ENCODE results near the gene ITPR2.
"Not testable (repeated sequence)": the region's sequence is repeated elsewhere in the genome, so short reads cannot be mapped to it uniquely, and the experiment has no call there.

Gene ITPR2

DNA sequence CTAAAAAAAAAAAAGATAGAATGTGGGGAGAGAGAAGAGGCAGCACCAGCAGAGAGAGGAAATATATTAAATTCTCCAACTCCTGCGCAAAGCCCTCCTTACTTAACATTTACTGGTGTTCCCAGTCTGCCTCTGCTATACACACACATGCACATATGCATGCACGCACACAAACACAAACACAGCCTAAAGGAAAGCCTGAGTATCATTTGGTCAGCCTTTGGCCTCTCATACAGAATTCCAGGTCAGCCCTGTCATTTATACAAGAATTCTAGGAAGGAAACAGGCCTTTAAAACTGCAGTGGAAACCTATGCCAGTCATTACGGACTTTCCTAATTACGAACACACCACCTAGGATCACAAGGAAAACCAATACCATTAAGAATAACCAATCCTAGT lies 269.4 kb downstream of the ITPR2 start:
- no peak for DNase-seq (ENCODE audit: low spot score)

DNA sequence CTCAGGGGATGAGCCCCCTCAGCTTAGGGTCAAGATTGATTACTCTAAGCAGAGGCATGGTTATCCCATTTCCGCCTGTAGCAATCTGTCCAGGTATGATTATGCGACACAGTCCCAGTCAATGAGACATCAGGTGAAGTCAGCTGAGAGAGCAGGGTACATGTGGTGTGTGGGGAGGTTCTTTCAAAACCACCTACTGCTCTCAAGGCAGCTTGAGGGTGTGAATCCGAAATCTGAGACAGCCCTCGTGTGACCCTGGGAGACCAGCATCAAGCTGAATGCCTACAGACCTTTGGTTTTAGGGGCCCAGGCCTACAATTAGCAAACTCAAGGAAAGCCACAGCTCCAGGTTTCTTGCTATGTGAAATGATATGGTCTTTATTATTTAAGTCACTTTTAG lies 275.7 kb downstream of the ITPR2 start:
- DNase-seq (ENCODE audit: low spot score): no peak

DNA sequence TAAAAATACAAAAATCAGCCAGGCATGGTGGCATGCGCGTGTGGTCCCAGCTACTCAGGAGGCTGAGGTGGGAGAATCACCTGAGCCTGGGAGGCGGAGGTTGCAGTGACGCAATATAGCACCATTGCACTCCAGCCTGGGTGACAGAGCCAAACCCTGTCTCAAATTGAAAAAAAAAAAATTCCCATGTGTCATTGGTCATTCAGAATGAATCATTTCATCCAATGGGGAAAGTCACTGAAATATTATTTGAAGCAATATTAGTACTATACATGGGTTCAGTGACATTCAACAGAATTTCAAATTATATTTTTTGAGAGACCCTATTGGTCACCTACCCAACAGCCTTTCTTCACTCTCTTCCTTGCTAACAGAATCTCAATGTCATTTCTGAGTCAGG lies 276.1 kb downstream of the ITPR2 start:
- DNase-seq (ENCODE audit: low spot score): no peak

DNA sequence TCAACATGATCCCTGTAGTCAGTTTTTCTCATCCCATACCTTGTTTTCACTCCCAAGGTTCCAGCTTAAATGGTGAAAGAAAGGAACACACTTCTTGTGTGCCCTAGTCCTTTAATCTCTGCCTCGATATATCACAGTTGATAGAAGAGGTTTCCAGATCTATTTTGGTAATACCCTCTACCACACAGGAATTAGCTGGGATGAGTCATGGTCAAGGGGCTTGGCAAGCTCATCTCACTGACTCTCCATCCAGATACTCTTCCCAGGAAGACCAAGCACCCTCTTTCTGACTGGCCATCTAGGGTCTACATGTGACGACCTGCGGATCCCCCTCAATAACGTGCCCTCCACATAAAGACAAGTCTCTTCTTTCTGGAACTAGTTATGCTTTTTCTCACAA lies 277.9 kb downstream of the ITPR2 start:
- no peak for DNase-seq (ENCODE audit: low spot score)

DNA sequence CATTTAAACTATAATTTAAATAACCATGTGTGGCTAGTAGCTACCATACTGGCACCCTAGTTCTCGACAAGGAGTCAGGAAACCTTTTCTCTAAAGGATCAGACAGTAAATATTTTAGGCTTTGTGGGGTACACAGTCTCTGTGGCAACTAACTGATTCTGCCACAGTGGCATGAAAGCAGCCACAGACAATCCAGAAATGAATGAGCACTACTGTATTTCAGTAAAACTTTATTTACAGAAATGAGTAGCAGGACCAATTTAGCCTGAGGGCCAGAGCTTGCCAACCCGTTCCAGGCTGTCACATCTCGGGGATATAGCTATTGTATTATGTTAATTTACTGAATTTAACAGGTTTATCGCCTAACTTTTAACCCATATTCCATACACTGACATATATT lies 278.7 kb downstream of the ITPR2 start:
- DNase-seq (ENCODE audit: low spot score): no peak

DNA sequence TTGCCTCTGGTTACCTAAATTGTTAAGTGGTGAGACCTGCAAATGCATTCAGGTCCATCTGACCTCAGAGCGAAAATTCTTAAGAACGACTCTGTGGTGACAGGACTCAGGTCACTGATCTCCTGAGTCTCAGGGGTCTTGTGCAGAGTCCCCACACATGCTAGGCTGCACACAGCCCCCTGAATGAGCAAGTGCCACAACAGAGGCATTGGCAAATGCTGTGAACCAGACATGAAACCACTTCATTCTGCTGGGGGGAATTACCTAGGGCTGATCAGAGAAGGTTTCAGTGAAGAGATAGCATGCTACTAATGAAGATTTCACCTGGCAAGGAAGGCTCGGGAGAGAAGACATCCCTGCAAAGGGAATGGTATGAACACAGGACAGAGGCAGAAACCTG lies 281.6 kb downstream of the ITPR2 start:
- DNase-seq (ENCODE audit: low spot score): no peak

DNA sequence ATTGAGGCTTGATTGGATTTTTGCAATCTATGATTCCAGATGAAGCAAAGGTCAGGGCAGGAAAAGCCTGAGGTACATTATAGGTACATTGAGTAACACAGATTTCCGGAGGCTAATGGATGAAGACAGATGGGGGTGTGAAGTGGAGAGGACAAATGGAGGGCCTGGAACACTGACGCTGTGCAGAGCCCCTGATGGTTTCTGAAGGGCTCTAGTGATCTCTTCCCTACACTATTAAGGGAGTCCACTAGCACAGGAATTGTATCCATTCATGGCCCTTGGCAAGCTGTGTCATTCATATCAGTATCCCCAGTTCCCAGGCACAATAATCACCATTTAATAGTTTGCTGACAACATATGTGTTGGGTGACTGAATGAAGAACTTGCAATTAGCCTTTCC lies 284.8 kb downstream of the ITPR2 start:
- no peak for DNase-seq (ENCODE audit: low spot score)

DNA sequence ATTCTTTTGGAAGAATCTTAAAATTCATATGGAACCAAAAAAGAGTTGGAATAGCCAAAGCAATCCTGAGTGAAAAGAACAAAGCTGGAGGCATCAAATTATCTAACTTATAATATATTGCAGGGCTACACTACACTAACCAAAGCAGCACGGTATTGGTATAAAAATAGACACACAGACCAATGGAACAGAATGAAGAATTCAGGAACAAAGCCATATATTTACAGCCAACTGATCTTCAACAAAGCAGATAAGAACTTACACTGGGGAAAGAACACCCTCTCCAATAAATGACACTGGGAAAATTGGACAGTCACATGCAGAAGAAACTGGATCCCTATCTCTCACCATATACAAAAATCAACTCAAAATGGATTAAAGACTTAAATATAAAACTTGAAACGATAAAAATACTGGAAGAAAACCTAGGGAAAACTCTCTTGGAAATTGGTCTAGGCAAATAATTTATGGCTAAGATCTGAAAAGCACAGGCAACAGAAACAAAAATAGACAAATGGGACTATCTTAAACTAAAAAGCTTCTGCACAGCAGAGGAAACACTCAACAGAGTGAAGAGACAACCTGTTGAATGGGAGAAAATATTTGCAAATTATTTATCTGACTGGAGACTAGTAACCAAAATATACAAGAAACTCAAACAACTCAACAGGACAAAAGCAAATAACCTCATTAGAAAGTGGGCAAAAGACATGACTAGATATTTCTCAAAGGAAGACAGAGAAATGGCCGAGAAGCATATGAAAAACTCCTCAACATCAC lies 286.3 kb downstream of the ITPR2 start:
- no peak for DNase-seq (ENCODE audit: low spot score)

DNA sequence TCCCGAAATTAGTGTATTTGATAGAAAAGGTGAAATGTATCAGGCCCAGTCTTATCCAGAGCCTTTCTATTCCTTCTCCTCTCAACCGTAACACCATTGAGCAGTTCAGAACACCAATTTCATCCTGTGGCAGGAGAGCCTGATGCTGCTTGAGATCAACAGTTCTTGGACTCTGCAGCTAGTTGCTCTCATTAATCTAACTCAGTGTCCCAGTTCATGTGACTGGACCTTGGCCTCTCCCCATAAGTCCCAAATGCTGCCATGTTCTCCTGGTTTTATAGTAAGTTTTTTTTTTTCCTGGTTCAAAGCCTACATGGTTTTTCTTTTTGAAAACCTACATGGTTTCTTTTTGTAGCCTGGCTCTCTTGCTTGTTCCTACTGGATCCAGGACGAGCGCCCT lies 293.9 kb downstream of the ITPR2 start:
- no peak for DNase-seq (ENCODE audit: low spot score)

DNA sequence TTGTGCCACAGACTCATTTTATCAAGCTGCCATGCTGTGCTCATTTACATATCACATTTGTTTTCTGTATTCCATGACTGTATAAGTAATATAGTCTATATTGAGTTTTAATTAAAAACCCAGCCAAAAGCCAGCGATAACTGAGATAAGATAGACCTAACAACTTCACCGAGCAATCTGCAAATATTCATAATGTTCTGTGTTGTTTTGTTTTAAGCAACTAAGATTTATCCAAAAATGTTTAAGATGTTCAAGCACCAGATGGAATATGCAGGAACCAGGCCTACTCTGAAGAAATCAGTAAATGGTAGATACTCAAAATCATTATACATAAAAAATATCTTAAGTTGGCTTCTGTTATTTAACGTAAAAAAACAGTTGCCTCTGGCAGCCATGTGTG lies 295.3 kb downstream of the ITPR2 start:
- no peak for DNase-seq (ENCODE audit: low spot score)

DNA sequence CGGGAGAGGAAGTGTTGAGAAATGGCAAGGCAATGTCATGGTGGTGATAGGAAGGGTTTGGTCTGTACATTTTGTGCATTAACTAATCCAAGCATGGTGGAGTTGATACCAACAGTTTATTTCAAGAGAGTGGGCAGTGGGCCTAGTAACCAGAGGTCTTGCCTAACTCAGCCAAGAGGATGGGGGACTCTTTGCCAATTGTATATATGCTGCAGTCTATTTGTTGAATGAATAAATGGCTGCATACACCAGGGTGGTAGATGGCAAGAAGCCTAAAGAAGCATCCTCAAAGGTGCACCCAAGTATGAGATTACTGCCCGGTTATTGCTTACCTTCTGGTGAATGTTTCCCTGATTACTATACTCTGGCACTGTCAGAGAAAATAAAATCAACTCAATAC lies 295.9 kb downstream of the ITPR2 start:
- no peak for DNase-seq (ENCODE audit: low spot score)

DNA sequence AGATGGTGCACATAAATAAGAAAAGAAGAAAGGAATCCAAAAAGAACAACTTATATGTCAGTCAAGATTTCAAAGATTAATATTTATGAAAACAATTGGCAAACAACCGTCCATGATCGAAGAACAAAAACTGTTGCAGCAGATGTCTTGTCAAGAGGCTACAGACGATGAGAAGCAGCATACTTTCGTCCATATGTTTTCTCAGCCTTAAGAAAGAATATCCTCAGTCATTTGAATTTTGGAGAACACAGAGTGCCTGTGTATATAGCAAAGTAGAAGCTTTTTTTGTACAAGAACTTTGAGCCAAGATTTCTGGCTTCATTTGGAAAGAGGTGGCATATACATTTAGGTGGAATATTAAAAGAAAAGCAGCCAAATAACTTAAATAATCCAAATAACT lies 297.2 kb downstream of the ITPR2 start:
- DNase-seq (ENCODE audit: low spot score): no peak

DNA sequence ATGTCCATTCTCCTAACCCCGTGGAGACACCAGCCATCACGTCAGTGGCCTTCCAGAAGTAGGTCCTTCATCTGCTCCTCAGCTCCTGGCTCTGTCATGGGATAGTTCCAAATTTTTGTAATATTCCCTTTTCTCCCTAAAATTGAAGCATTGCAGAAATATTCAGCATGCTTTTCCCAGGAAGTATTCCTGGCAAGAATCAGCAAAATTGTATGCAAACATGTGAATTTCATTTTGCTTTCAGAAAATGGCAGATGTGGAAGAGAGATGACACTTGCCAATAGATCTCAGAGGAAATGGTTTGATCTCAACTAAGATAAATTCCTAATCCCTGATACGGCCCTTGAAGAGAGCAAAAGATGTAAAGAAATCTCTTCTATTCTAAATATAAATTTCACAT lies 298.9 kb downstream of the ITPR2 start:
- no peak for DNase-seq (ENCODE audit: low spot score)

DNA sequence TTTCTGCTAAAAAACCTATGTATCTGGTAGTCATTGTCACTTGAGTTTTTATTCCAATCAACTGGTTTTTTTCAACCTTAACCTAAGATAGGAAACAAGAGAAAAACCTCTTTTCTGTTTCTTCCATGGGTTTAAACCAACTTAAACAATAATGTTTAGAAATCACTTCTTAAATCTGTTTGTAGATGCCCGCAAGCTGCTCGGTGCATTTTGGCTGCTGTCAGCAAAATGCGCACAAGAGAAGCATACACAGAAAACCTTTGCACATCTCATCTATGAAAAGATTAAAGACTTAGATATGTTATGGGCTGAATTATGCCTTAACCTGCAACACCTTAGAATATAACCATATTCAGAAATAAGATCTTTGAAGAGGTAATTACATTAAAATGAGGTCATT lies 299.8 kb downstream of the ITPR2 start:
- no peak for DNase-seq (ENCODE audit: low spot score)

DNA sequence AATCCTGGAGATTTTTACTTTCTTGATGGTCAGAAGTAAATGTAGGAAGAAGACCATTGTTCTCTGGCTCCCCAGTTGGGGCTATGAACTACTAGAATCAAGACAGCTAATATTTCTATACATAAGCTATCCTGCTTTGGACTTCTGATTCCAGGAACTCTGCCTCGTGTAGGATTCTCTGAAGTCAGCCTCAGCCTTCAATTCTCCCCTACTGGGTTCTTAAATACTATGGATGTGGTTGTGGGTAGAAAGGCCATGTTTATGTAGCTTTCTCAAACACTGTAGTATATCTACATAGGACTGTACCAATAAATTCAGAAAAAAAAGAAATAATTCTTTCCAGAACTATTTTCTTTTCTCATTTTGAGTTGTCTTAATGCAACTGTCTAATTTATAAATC lies 302.5 kb downstream of the ITPR2 start:
- DNase-seq (ENCODE audit: low spot score): no peak

DNA sequence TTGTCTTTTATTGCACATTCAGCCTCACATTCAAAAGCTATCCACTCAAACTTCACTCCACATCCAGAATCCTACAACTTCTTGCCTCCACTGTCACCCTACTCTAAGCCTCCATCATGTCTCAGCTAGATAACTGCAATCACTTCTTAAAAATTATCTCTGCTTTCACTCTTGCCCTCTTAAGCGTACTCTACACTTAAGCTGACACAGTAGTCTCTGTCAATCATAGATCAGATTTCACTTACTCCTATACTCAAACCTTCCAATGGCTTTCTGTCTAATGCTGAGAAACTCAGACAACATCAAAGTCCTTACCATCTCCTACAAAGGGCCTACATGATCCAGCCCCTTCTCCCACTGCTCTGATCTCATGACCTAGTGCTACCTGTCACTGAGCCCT lies 304.1 kb downstream of the ITPR2 start:
- DNase-seq (ENCODE audit: low spot score): no peak

DNA sequence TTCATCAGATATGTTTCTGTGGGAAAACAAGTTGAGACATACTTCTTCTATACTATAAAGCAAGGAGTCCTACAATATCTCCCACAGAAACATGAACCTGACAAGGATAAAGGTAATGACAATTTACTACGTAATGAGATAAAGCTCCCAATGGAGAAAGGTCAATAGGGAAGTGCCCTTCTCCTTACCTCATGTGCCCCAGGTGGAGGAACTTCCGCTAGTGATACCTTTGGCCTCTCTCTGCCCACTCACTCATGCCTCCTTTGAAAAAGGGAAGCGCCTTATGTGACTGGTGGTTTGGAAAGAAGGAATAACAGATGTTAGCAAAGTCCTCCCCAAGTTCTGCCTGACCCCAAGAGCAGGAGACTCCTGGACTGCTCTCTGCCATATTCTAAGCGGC lies 305.3 kb downstream of the ITPR2 start:
- DNase-seq (ENCODE audit: low spot score): no peak

DNA sequence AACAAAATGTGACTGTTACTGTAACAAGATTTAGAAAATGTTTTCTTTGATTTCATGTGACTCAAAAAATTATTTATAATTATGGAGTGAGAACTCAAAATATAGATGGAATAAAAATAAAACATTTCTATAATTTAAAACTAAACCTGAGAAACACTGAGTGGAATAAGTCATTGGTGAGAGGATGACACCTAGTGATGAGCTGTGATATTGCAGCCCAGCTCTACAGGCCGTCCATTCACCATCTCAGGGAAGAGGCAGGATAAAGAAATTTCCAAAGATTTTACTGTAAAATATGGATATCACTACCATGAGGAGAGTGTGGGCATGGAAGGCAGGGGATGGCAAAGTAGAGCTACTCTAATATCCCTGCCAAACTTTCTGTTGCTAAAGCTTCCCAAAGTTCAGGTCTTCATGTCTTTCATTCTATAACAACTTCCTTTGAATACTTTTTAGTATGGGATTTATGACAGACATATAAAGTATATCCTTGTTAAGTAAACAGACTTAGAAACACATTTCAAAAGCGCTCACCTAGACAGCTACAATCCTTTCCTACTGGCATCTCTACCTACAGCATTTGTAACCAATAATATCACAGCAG lies 308.0 kb downstream of the ITPR2 start:
- no peak for DNase-seq (ENCODE audit: low spot score)

DNA sequence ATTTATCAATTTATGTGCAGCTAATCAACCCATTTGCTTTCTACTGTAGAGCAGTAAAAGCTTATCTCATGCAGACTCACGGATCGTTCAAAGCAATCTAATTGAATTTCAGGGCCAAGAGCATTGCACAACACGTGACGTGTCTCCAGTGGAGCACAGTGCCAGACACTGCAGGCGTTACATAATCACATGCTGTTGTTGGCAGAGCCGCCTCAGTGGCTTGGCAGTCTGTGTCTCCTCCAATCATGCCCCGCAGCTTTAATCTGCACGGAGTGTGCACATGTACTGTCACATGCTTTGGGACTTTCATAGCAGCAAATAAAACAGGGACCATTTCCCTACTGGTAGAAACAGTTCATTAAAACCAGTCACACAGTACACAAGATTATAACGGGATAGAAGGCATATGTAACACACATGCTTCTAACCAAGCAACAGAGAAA lies 309.3 kb downstream of the ITPR2 start:
- DNase-seq (ENCODE audit: low spot score): peak; percentile 96

DNA sequence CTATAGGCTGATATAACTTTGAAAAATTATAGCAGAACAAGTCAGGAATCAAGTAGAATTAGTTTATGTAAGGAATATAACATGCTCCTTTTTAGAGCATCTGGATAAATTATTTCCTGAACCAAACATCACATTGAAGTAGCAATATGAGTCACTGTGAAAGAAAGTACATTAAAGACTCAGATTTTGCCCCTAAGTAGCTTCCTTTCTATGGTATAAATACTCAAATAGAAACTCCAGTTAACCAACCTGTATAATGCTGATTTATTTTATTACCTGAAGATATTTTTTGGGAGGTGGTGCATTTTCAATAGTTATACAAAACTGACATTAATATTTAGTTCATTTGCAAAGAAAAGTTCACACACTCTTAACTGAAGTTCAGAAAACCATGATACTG lies 312.1 kb downstream of the ITPR2 start:
- no peak for DNase-seq (ENCODE audit: low spot score)

DNA sequence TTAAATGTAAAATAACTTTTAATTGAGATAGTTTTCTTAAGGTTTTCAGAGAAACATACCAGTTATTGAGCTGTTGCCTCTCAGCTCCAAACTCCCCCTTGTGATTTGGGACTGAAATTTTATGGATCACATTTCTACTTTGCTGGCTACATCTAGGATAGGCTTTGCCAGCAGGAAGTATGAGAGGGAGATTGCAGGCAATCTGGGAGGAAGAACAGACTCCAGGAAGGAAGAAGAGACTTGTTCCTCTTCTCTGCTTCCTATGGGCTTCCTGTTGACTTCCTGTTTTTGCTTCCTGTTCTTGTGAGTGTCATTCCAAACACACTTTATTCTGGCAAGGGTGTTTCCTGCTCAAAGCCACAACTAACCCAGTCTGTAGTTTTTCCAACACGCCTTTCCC lies 312.9 kb downstream of the ITPR2 start:
- DNase-seq (ENCODE audit: low spot score): no peak

DNA sequence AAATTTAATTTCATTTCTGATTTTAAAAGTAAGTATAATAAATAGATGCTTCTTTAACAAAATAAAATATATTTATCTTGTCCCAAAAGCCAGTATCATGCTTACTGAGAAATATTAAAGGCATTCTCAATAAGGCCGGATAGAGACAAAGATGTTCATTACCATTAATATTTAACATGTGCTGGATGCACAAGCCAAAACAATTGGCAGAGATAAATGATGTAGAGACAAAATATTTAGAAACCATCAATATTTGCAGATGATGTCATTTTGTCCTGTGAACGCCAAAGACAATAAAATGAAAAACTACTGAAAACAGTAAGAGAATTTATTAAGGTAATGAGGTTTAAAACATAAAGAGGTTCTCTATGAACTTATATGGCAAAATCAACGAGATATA lies 313.5 kb downstream of the ITPR2 start:
- DNase-seq (ENCODE audit: low spot score): no peak

DNA sequence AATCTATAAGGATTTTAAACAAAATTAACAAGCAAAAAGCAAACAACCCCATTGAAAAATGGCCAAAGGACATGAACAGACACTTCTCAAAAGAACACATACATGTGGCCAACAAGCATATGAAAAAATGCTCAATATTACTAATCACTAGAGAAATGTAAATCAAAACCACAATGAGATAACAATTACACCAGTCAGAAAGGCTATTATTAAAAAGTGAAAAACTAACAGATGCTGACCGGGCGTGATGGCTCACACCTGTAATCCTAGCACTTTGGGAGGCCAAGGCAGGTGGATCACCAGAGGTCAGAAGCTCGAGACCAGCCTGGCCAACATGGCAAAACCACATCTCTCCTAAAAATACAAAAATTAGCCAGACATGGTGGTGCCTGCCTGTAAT lies 315.7 kb downstream of the ITPR2 start:
- not testable (repeated sequence) for DNase-seq (ENCODE audit: low spot score)

DNA sequence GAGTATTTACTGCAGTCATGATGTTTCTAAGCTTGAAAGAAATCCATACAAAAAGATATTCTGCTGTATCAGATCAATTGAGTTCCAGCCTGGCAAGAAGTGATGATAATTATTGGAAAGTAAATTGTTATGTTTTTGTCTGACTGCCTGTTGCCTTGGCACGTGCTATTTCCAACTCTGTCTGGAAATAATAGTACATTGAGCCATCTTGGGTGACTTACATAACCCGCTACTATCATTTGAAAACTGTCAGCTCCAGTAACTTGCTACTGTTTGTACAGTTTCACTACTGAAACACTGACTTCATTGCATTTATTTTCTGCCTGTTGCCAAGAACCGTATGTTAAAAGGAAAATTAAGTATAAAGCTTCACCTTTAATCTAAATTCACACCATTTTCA lies 318.6 kb downstream of the ITPR2 start:
- peak; percentile 48 for DNase-seq (ENCODE audit: low spot score)

All from Ammon's horn (tissue), 1 donor.